Left renal pelvis (tissue), 4 donors: ENCODE measurements around the gene SMURF1. TPM values are rescaled to one million over a fixed set of nuclear protein-coding genes. Genes with fewer than 3 reads are reported as not detected.
"Not testable (repeated sequence)": the region's sequence is repeated elsewhere in the genome, so short reads cannot be mapped to it uniquely, and the experiment has no call there.

Experiments used
- DNase-seq, 4 donors: peaks; one replicate each; pipeline ENCODE4 v3.0.0-alpha.2; 2013; ENCODE audit warnings: low read depth in 4 of 4, low spot score in 3 of 4
- polyA plus RNA-seq, 4 donors: library from polyadenylated mRNA; unstranded; fragments of 120-200 nt; gene quantifications; one replicate each; pipeline ENCODE4 v1.2.1, GENCODE V29; 2013; ENCODE audit not compliant: insufficient read length in 4 of 4

The SMURF1 gene
- polyA plus RNA-seq, 4 donors, result 14.7 to 17.8 (median 16.7) TPM

GRCh38 chr7:99073839-99074446 is 70.0 kb downstream of the SMURF1 start:
- no peak for DNase-seq

GRCh38 chr7:99072126-99072525 is 71.8 kb downstream of the SMURF1 start:
- DNase-seq, result no peak

GRCh38 chr7:99070361-99070760 is 73.5 kb downstream of the SMURF1 start:
- no peak for DNase-seq

GRCh38 chr7:99061001-99061776 is 82.7 kb downstream of the SMURF1 start:
- DNase-seq, result no peak

GRCh38 chr7:99054781-99055180 is 89.1 kb downstream of the SMURF1 start:
- no peak for DNase-seq

GRCh38 chr7:99050971-99051370 is 92.9 kb downstream of the SMURF1 start:
- no peak for DNase-seq

- DNase-seq, result no peak
Observed at GRCh38 chr7:99047526-99048077, 96.3 kb downstream of the SMURF1 start.

GRCh38 chr7:99046722-99047121 is 97.2 kb downstream of the SMURF1 start:
- no peak for DNase-seq

- DNase-seq, result not testable (repeated sequence)
Observed at GRCh38 chr7:99046262-99046661, 97.6 kb downstream of the SMURF1 start.

GRCh38 chr7:99044858-99045257 is 99.0 kb downstream of the SMURF1 start:
- not testable (repeated sequence) for DNase-seq

- no peak for DNase-seq
Observed at GRCh38 chr7:99042957-99043356, 101.0 kb downstream of the SMURF1 start.

GRCh38 chr7:99041526-99041925 is 102.4 kb downstream of the SMURF1 start:
- no peak for DNase-seq

- peak; percentile 61 to 78 (median 69) for DNase-seq
Observed at GRCh38 chr7:99040104-99040958, 103.6 kb downstream of the SMURF1 start.

- no peak for DNase-seq
Observed at GRCh38 chr7:99039384-99039891, 104.5 kb downstream of the SMURF1 start.

- DNase-seq, result no peak
Observed at GRCh38 chr7:99038086-99038855, 105.6 kb downstream of the SMURF1 start.

GRCh38 chr7:99037327-99037940 is 106.5 kb downstream of the SMURF1 start:
- no peak for DNase-seq

- no peak for DNase-seq
Observed at GRCh38 chr7:99036546-99037111, 107.3 kb downstream of the SMURF1 start.

GRCh38 chr7:99035723-99036545 is 108.0 kb downstream of the SMURF1 start:
- DNase-seq, result no peak
